Measurements from ENCODE around the gene ZNF562.

ZNF562 gene

GRCh38 chr19:9644472-9644871, 30.4 kb downstream of the ZNF562 start:
- Histone ChIP-seq H3K9ac (ENCODE audit: low read length) (no peak overlapping the region), H3K9me3 (ENCODE audit: control insufficient read depth, insufficient read depth, low read depth, low read length) (peaks cover 21% of the 10 kb centered on the region), H3K27me3 (ENCODE audit: control insufficient read depth, insufficient read depth, low read length) (no peaks in the 10 kb centered on the region), H3K27ac (ENCODE audit: low read depth, low read length) (no peak overlapping the region), H3K4me1 (ENCODE audit: control insufficient read depth, insufficient read depth, low read length) (no peaks in the 10 kb centered on the region), H3K36me3 (ENCODE audit: control insufficient read depth, insufficient read depth, low read length) (peaks cover 42% of the 10 kb centered on the region), H3K4me3 (ENCODE audit: low read depth, low read length) (no peak overlapping the region)

GRCh38 chr19:9641810-9642209, 33.1 kb downstream of the ZNF562 start:
- Histone ChIP-seq H3K27ac (ENCODE audit: low read depth, low read length) (no peak overlapping the region), H3K9ac (ENCODE audit: low read length) (no peak overlapping the region), H3K9me3 (ENCODE audit: control insufficient read depth, insufficient read depth, low read depth, low read length) (peaks cover 15% of the 10 kb centered on the region), H3K4me1 (ENCODE audit: control insufficient read depth, insufficient read depth, low read length) (no peaks in the 10 kb centered on the region), H3K36me3 (ENCODE audit: control insufficient read depth, insufficient read depth, low read length) (peaks cover 37% of the 10 kb centered on the region), H3K27me3 (ENCODE audit: control insufficient read depth, insufficient read depth, low read length) (no peaks in the 10 kb centered on the region), H3K4me3 (ENCODE audit: low read depth, low read length) (no peak overlapping the region)

GRCh38 chr19:9640956-9641355, 33.9 kb downstream of the ZNF562 start:
- Histone ChIP-seq H3K9ac (ENCODE audit: low read length) (no peak overlapping the region), H3K4me1 (ENCODE audit: control insufficient read depth, insufficient read depth, low read length) (no peaks in the 10 kb centered on the region), H3K36me3 (ENCODE audit: control insufficient read depth, insufficient read depth, low read length) (peaks cover 41% of the 10 kb centered on the region), H3K27ac (ENCODE audit: low read depth, low read length) (no peak overlapping the region), H3K4me3 (ENCODE audit: low read depth, low read length) (no peak overlapping the region), H3K27me3 (ENCODE audit: control insufficient read depth, insufficient read depth, low read length) (no peaks in the 10 kb centered on the region), H3K9me3 (ENCODE audit: control insufficient read depth, insufficient read depth, low read depth, low read length) (peaks cover 15% of the 10 kb centered on the region)

- peaks cover 54% of the 10 kb centered on the region for H3K36me3 ChIP-seq (ENCODE audit: control insufficient read depth, insufficient read depth, low read length)
- H3K4me1 ChIP-seq (ENCODE audit: control insufficient read depth, insufficient read depth, low read length), result no peaks in the 10 kb centered on the region
- H3K4me3 ChIP-seq (ENCODE audit: low read depth, low read length), result no peak overlapping the region
- no peaks in the 10 kb centered on the region for H3K27me3 ChIP-seq (ENCODE audit: control insufficient read depth, insufficient read depth, low read length)
- H3K9me3 ChIP-seq (ENCODE audit: control insufficient read depth, insufficient read depth, low read depth, low read length), result peaks cover 3% of the 10 kb centered on the region
- no peak overlapping the region for H3K9ac ChIP-seq (ENCODE audit: low read length)
- H3K27ac ChIP-seq (ENCODE audit: low read depth, low read length), result no peak overlapping the region
Observed at GRCh38 chr19:9636018-9636417, 38.9 kb downstream of the ZNF562 start.

- no peaks in the 10 kb centered on the region for H3K4me1 ChIP-seq (ENCODE audit: control insufficient read depth, insufficient read depth, low read length)
- H3K9me3 ChIP-seq (ENCODE audit: control insufficient read depth, insufficient read depth, low read depth, low read length), result no peaks in the 10 kb centered on the region
- peaks cover 21% of the 10 kb centered on the region for H3K36me3 ChIP-seq (ENCODE audit: control insufficient read depth, insufficient read depth, low read length)
- no peaks in the 10 kb centered on the region for H3K27me3 ChIP-seq (ENCODE audit: control insufficient read depth, insufficient read depth, low read length)
- H3K27ac ChIP-seq (ENCODE audit: low read depth, low read length), result no peak overlapping the region
- no peak overlapping the region for H3K9ac ChIP-seq (ENCODE audit: low read length)
- H3K4me3 ChIP-seq (ENCODE audit: low read depth, low read length), result no peak overlapping the region
Observed at GRCh38 chr19:9627856-9628255, 47.0 kb downstream of the ZNF562 start.

GRCh38 chr19:9622531-9622930, 52.4 kb downstream of the ZNF562 start:
- Histone ChIP-seq H3K27me3 (ENCODE audit: control insufficient read depth, insufficient read depth, low read length) (no peaks in the 10 kb centered on the region), H3K9ac (ENCODE audit: low read length) (peak overlapping the region; percentile 68), H3K4me3 (ENCODE audit: low read depth, low read length) (peak overlapping the region; percentile 44), H3K36me3 (ENCODE audit: control insufficient read depth, insufficient read depth, low read length) (peaks cover 26% of the 10 kb centered on the region), H3K27ac (ENCODE audit: low read depth, low read length) (0 out of 2 replicates have a peak overlapping the region, but pooled peaks have one; percentile 33), H3K4me1 (ENCODE audit: control insufficient read depth, insufficient read depth, low read length) (peaks cover 8% of the 10 kb centered on the region), H3K9me3 (ENCODE audit: control insufficient read depth, insufficient read depth, low read depth, low read length) (no peaks in the 10 kb centered on the region)

GRCh38 chr19:9621156-9622037, 53.5 kb downstream of the ZNF562 start, which contains the start of gene ZNF561:
Gene ZNF561, minus strand, starts transcription at chr19:9621232. Its CDS starts 1,776 bp downstream, at chr19:9619456.
- Histone ChIP-seq H3K36me3 (ENCODE audit: control insufficient read depth, insufficient read depth, low read length) (peaks cover 31% of the 10 kb centered on the region), H3K9me3 (ENCODE audit: control insufficient read depth, insufficient read depth, low read depth, low read length) (no peaks in the 10 kb centered on the region), H3K9ac (ENCODE audit: low read length) (peak within 1 kb of the TSS; percentile 95), H3K27ac (ENCODE audit: low read depth, low read length) (peak within 1 kb of the TSS; percentile 100), H3K27me3 (ENCODE audit: control insufficient read depth, insufficient read depth, low read length) (no peaks in the 10 kb centered on the region), H3K4me1 (ENCODE audit: control insufficient read depth, insufficient read depth, low read length) (peaks cover 8% of the 10 kb centered on the region), H3K4me3 (ENCODE audit: low read depth, low read length) (peak within 1 kb of the TSS; percentile 98)

- H3K36me3 ChIP-seq (ENCODE audit: control insufficient read depth, insufficient read depth, low read length), result peaks cover 37% of the 10 kb centered on the region
- H3K4me3 ChIP-seq (ENCODE audit: low read depth, low read length), result peak overlapping the region; percentile 98
- H3K9ac ChIP-seq (ENCODE audit: low read length), result peak overlapping the region; percentile 95
- no peaks in the 10 kb centered on the region for H3K9me3 ChIP-seq (ENCODE audit: control insufficient read depth, insufficient read depth, low read depth, low read length)
- peaks cover 8% of the 10 kb centered on the region for H3K4me1 ChIP-seq (ENCODE audit: control insufficient read depth, insufficient read depth, low read length)
- H3K27ac ChIP-seq (ENCODE audit: low read depth, low read length), result peak overlapping the region; percentile 100
- H3K27me3 ChIP-seq (ENCODE audit: control insufficient read depth, insufficient read depth, low read length), result no peaks in the 10 kb centered on the region
Observed at GRCh38 chr19:9620842-9621155, 54.1 kb downstream of the ZNF562 start.

- peaks cover 4% of the 10 kb centered on the region; the same call in 1 of the 2 replicates for H3K4me1 ChIP-seq (ENCODE audit: control insufficient read depth, insufficient read depth, low read length)
- H3K27ac ChIP-seq (ENCODE audit: low read depth, low read length), result no peak overlapping the region
- peaks cover 19% of the 10 kb centered on the region for H3K9me3 ChIP-seq (ENCODE audit: control insufficient read depth, insufficient read depth, low read depth, low read length)
- no peak overlapping the region for H3K4me3 ChIP-seq (ENCODE audit: low read depth, low read length)
- no peak overlapping the region for H3K9ac ChIP-seq (ENCODE audit: low read length)
- H3K36me3 ChIP-seq (ENCODE audit: control insufficient read depth, insufficient read depth, low read length), result peaks cover 86% of the 10 kb centered on the region
- no peaks in the 10 kb centered on the region for H3K27me3 ChIP-seq (ENCODE audit: control insufficient read depth, insufficient read depth, low read length)
Observed at GRCh38 chr19:9615844-9616243, 59.1 kb downstream of the ZNF562 start.

GRCh38 chr19:9610484-9611113, 64.3 kb downstream of the ZNF562 start:
- Histone ChIP-seq H3K4me3 (ENCODE audit: low read depth, low read length) (no peak overlapping the region), H3K9me3 (ENCODE audit: control insufficient read depth, insufficient read depth, low read depth, low read length) (peaks cover 46% of the 10 kb centered on the region), H3K4me1 (ENCODE audit: control insufficient read depth, insufficient read depth, low read length) (no peaks in the 10 kb centered on the region), H3K9ac (ENCODE audit: low read length) (no peak overlapping the region), H3K36me3 (ENCODE audit: control insufficient read depth, insufficient read depth, low read length) (peaks cover 76% of the 10 kb centered on the region), H3K27ac (ENCODE audit: low read depth, low read length) (no peak overlapping the region), H3K27me3 (ENCODE audit: control insufficient read depth, insufficient read depth, low read length) (no peaks in the 10 kb centered on the region)

- H3K9ac ChIP-seq (ENCODE audit: low read length), result no peak overlapping the region
- peaks cover 59% of the 10 kb centered on the region for H3K36me3 ChIP-seq (ENCODE audit: control insufficient read depth, insufficient read depth, low read length)
- no peak overlapping the region for H3K27ac ChIP-seq (ENCODE audit: low read depth, low read length)
- H3K9me3 ChIP-seq (ENCODE audit: control insufficient read depth, insufficient read depth, low read depth, low read length), result peaks cover 46% of the 10 kb centered on the region
- H3K4me3 ChIP-seq (ENCODE audit: low read depth, low read length), result no peak overlapping the region
- no peaks in the 10 kb centered on the region for H3K4me1 ChIP-seq (ENCODE audit: control insufficient read depth, insufficient read depth, low read length)
- H3K27me3 ChIP-seq (ENCODE audit: control insufficient read depth, insufficient read depth, low read length), result no peaks in the 10 kb centered on the region
Observed at GRCh38 chr19:9608912-9609311, 66.0 kb downstream of the ZNF562 start.

All from HUES6 (cell line).